ENCODE results near the gene TIAM1.

TIAM1 gene

DNA sequence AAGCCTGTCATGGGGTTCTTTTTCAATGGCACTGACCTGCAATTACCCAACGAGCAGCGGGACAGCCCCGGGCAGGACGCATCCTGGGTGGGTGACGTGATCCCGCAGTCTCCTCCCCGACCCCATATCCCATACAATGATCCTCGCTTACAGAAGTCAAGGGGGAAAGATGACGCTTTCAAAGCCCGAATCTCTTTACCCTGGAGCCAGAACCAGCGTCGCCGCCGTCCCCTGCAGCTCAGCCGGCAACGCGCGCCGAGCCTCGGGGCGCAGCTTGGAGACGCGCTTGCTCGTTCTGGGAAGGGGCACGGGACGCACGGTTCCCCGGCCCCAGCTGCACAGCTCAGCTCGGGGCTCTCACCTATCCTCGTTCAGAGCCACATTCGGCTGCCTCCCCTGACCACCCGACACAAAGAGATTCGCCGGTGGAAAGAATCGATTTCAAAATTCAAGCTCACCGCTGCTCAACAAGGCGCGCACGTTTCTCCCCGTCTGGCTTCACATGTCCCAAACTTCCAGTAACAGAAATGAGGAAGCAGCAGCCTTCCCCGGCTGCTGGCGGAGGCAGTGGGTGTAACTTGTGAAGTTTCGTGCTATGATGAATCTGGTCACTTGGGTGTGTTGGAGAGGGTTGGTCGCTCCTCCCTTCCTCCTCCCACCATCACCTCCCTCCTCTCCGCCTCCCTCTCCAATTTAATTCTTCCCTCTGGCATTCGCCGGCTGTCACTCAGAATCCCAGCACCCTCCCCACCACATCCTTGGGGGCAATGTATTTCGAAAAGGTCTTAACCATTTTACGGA is at the start of gene TIAM1:
TIAM1 (minus strand) TSS at position 582 of the 801 bp plus-strand sequence. CDS start 77,289 bp downstream, outside the sequence.
- DNase-seq (ENCODE audit: low spot score): no peak

GRCh38 chr21:31387560-31388186 is 43.6 kb upstream of the TIAM1 start:
- no peak for DNase-seq (ENCODE audit: low spot score)

GRCh38 chr21:31386006-31386405 is 41.9 kb upstream of the TIAM1 start:
- no peak for DNase-seq (ENCODE audit: low spot score)

DNA sequence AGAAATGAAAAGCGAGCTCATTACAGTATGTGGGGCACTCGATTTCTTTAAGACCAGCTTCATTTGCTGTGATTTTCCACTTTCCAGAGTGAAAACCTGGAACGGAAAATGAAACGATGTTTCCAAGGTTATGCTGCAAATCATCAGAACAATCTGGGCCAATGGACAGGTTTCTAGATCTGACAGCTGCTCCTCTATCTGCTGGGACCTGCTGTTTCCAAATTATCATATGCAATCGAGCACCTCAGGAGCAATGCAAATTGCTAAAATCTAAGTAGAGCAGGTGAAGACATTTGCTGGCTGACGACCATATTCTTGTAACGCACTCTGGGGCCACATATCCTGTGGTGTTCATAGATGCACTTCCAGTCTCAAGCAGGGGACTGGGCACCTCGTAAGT is 39.7 kb upstream of the TIAM1 start:
- DNase-seq (ENCODE audit: low spot score): no peak

GRCh38 chr21:31382060-31382459 is 38.0 kb upstream of the TIAM1 start:
- DNase-seq (ENCODE audit: low spot score): no peak

GRCh38 chr21:31376301-31376700 is 32.2 kb upstream of the TIAM1 start:
- no peak for DNase-seq (ENCODE audit: low spot score)

- DNase-seq (ENCODE audit: low spot score): no peak
Observed at GRCh38 chr21:31374395-31374794, 30.3 kb upstream of the TIAM1 start.

DNA sequence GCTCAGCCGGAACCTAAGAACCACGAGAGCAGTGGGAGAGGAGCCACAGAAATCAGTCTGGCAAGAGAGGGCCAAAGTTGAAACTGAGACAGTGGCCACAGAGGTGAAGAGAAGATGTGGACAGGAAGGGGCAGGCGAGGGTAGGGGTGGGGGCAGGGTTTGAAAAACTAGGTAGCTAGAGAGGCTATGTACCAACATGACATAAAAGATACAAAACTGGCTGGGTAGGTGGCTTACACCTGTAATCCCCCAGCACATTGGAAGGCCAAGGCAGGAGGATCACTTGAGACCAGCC is 28.4 kb upstream of the TIAM1 start:
- no peak for DNase-seq (ENCODE audit: low spot score)

DNA sequence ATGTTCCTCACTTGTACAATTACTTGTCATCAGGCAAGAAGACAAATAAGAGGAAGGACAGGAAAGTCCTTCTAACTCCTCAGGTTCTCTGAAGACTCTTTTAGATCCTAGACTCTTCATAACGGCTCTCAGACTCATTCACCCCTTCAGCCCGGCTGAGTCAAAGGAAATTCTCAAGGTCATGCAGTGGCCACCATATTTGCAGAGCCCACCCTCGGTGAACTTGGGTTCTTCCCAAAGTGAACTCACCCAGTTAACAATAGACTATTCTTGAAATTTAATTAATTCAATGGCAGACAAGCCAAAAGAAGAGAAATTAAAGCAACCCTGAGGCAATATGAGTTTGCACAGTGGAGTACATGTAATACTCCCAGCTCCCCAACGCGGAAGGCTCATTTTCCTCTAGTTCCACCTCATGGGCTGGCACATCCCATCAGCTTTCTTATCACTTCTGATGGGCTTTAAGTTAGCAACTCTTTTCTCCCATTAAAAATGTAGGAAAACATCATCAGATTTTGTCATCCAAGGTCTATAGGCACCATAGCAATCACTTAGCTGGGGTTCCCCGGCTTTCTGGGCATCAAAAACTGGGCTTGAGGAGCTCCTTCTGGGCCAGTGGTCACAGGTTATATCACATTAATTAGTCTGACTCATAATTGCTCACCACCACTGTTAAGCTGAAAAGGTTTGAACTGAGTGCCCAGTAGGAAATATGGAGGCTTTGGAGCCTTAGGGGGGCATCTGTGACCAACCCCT is 27.8 kb upstream of the TIAM1 start:
- DNase-seq (ENCODE audit: low spot score): no peak

GRCh38 chr21:31370893-31371544 is 27.0 kb upstream of the TIAM1 start:
- no peak for DNase-seq (ENCODE audit: low spot score)

DNA sequence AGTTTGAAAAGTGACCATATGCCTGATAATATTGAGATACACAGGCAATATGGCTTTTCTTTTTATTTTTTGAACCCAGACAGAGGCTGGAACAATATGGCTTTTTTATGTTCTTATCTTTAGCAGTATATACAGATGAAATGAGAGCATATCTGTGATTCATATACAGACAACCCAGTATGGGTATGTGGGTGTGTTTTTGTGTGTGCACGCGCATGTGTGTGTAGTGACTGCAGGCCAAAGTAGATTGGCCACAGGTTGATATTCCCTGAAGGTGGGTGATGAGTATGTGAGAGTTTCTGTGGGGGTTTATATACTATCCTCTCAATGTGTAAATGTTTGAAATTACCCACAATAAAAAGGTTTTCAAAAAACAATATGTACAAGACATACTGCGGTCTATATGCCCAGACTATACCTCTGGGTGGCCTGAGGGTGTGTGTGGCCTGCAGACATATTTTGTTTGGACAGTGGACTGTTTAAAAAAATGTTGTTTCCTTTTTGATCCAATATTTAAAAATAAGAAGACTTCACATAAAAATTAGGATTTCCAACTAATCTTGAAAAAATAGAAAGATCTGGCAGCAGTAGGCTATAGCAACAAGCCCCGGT is 26.3 kb upstream of the TIAM1 start:
- no peak for DNase-seq (ENCODE audit: low spot score)

GRCh38 chr21:31368361-31368760 is 24.3 kb upstream of the TIAM1 start:
- no peak for DNase-seq (ENCODE audit: low spot score)

DNA sequence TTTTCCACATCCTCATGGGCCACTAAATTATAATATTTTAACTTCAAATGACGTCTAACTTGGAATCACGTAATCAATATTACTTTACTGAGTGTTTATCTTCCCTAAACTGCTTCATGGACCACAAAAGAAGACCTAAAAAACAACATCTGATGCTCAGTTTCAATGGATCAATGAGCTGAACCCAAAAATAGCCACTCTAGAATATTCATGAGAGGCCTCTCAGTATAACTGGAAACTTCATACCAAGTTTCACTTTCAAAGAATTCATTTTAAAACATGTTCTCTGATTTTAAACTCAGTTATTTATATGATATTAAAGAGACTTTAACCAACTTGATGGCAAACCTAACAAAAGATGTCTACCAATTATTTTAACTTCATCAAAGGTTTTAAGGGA is 23.7 kb upstream of the TIAM1 start:
- DNase-seq (ENCODE audit: low spot score): no peak

GRCh38 chr21:31366825-31367224 is 22.8 kb upstream of the TIAM1 start:
- DNase-seq (ENCODE audit: low spot score): no peak

GRCh38 chr21:31364253-31364945 is 20.3 kb upstream of the TIAM1 start:
- DNase-seq (ENCODE audit: low spot score): no peak

GRCh38 chr21:31363720-31364119 is 19.7 kb upstream of the TIAM1 start:
- DNase-seq (ENCODE audit: low spot score): no peak

DNA sequence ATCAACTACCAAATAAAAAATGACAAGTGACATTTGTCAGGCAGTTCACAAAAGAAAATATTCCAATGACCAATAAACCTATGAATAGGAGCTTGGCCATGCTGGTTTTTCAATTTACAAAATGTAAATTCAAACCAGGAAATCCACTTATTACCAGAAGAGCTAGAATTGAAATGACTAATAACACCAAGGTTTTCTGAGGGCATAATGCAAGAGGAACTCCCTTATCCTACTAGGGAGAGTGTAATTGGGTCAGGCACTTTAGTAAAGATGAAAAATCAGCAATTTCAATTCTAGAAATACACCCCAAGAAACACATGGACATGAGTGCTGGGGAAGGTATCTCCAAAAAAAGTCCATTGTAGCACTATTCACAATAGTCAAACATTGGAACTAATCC is 16.7 kb upstream of the TIAM1 start:
- DNase-seq (ENCODE audit: low spot score): no peak

DNA sequence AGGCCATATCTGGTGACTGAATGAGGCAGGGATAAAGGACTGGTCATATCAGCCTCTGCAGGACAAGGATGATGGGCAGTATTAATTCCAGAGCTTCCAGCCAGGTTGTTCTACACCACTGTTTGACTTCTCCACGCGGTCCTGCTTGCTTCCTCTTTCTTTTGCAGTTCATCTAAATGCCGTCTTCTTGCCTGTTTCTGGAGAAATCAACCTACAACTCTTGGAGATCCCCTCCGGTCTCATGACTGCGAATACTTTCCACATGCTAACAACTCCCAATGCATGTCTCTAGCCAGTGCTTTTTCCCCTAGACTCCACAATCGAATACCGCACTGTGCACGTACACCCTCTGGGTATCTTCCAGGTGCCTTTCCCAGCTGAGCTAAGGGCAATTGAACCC is 14.1 kb upstream of the TIAM1 start:
- no peak for DNase-seq (ENCODE audit: low spot score)

- DNase-seq (ENCODE audit: low spot score): no peak
Observed at GRCh38 chr21:31356440-31356839, 12.4 kb upstream of the TIAM1 start.

- no peak for DNase-seq (ENCODE audit: low spot score)
Observed at GRCh38 chr21:31354604-31355443, 10.8 kb upstream of the TIAM1 start.

- no peak for DNase-seq (ENCODE audit: low spot score)
Observed at GRCh38 chr21:31354122-31354521, 10.1 kb upstream of the TIAM1 start.
